ENCODE data around the gene LPIN1.
"Not testable (repeated sequence)": the region's sequence is repeated elsewhere in the genome, so short reads cannot be mapped to it uniquely, and the experiment has no call there.

LPIN1 gene

DNA sequence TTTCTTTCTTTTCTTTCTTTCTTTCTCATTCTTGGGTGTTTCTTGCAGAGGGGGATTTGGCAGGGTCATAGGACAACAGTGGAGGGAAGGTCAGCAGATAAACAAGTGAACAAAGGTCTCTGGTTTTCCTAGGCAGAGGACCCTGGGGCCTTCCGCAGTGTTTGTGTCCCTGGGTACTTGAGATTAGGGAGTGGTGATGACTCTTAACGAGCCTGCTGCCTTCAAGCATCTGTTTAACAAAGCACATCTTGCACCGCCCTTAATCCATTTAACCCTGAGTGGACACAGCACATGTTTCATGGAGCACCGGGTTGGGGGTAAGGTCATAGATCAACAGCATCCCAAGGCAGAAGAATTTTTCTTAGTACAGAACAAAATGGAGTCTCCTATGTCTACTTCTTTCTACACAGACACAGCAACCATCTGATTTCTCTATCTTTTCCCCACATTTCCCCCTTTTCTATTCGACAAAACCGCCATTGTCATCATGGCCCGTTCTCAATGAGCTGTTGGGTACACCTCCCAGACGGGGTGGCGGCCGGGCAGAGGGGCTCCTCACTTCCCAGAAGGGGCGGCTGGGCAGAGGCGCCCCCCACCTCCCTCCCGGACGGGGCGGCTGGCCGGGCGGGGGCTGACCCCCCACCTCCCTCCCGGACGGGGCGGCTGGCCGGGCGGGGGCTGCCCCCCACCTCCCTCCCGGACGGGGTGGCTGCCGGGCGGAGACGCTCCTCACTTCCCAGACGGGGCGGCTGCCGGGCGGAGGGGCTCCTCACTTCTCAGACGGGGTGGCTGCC, 12.9 kb downstream of the LPIN1 start:
- H3K27ac Mint-ChIP-seq: peak overlapping the region; percentile 51

DNA sequence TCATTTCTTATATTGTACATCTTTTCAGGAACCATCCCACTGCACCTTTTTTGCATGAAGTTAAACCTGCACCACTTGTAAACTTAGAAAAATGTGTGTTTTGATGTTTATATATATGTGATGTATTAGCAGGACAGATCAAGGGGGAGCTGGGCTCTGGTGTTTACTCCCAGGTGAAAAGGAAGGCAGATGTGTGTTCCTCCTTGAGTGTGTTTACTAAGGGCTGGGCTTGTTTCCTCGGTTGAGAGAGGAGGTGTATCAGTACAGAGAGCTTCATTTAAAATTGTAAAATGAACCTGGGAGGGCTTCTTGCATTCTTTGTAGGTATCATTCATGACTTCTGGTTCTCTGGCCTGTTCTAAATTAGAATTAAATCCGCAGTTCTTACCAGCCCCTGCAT, 14.8 kb downstream of the LPIN1 start:
- Mint-ChIP-seq H3K36me3 (peaks cover 11% of the 10 kb centered on the region), H3K4me1 (ENCODE audit: low read depth) (peaks cover 54% of the 10 kb centered on the region), H3K27ac (peak overlapping the region; percentile 81)

More for the DNA sequence above, 12.9 kb downstream of the LPIN1 start:
- not testable (repeated sequence) for H3K4me3 Mint-ChIP-seq; H3K36me3 Mint-ChIP-seq; H3K9me3 Mint-ChIP-seq (ENCODE audit: low read depth); H3K27me3 Mint-ChIP-seq
- H3K4me1 Mint-ChIP-seq (ENCODE audit: low read depth): peaks cover 68% of the 10 kb centered on the region

DNA sequence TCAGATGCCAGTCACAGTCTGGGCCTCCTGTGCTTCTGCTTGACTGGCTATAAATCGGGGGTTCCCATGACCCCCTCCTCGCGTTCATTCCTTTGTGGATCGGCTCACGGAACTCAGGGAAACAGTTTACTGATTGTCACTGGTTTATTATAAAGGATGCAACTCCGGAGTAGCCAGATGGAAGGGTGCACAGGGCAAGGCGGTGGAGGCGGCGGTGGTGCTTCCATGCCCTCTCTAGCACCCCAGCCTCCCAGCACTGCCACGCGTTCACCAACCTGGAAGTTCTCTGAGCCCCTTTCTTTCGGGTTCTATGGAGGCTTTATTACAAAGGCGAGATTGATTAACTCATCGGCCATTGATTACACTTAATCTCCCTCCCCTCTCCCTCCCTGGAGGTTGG, 15.6 kb downstream of the LPIN1 start:
- no peaks in the 10 kb centered on the region for H3K27me3 Mint-ChIP-seq
- peak overlapping the region; percentile 81 for H3K27ac Mint-ChIP-seq
- H3K4me1 Mint-ChIP-seq (ENCODE audit: low read depth): peaks cover 47% of the 10 kb centered on the region
- no peak overlapping the region for H3K4me3 Mint-ChIP-seq
- H3K9me3 Mint-ChIP-seq (ENCODE audit: low read depth): no peaks in the 10 kb centered on the region
- H3K36me3 Mint-ChIP-seq: peaks cover 14% of the 10 kb centered on the region

More for the DNA sequence above, 14.8 kb downstream of the LPIN1 start:
- no peaks in the 10 kb centered on the region for H3K9me3 Mint-ChIP-seq (ENCODE audit: low read depth)
- no peak overlapping the region for H3K4me3 Mint-ChIP-seq
- H3K27me3 Mint-ChIP-seq: no peaks in the 10 kb centered on the region

DNA sequence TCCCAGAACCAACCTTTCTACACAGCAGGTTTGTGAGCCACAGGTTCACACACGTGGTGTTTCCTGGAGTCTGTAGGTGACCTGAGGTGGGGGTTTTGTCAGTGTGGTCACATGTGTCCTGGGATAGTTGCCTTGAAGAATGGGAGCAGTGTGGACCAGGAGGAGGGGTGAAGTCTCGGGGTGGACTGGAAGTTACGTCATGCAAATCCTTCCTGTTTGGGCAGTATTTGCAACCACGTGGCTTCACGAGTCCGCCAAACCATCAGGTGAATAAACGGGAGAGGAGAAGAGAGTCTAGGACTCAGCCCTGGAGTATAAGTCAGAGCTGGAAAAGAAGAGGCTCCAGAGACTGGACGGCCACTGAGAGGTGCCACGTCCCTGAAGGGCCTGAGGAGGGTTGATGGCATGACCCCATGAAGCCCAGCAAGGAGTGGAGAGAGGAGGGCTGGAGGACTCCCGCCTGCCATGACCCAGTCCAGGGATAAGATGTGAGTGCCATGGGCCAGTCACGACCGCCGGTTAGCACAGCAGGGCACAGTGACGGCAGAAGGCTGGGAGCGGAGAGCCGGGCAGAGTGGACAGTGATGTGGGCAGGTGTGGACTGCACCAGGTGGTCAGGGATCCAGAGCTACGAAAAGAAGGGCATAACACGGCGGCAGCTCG, 16.5 kb downstream of the LPIN1 start:
- Mint-ChIP-seq H3K36me3 (peaks cover 20% of the 10 kb centered on the region), H3K4me3 (no peak overlapping the region), H3K9me3 (ENCODE audit: low read depth) (no peaks in the 10 kb centered on the region), H3K27ac (peak overlapping the region; percentile 35), H3K4me1 (ENCODE audit: low read depth) (peaks cover 41% of the 10 kb centered on the region), H3K27me3 (no peaks in the 10 kb centered on the region)

DNA sequence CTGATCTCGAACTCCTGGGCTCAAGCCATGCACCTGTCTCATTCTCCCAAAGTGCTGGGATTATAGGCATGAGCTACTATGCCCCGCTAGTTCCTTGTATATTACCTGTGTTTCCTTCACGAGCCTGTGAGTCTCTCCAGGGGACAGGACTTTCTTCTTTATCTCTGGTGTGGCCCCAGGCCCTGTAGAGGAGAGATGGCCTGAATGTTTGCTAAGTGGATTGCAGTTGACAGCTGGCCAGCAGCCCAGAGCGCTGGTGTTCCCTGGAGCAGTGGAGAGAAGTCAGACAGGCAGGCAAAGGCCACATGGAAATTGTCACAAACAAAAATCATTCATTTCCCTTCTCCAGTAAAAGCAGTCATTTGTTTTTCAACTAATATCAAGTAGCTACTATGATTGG, 17.9 kb downstream of the LPIN1 start:
- H3K9me3 Mint-ChIP-seq (ENCODE audit: low read depth): no peaks in the 10 kb centered on the region
- no peaks in the 10 kb centered on the region for H3K27me3 Mint-ChIP-seq
- peaks cover 27% of the 10 kb centered on the region for H3K4me1 Mint-ChIP-seq (ENCODE audit: low read depth)
- peaks cover 20% of the 10 kb centered on the region for H3K36me3 Mint-ChIP-seq
- peak overlapping the region; percentile 43 for H3K27ac Mint-ChIP-seq
- no peak overlapping the region for H3K4me3 Mint-ChIP-seq

DNA sequence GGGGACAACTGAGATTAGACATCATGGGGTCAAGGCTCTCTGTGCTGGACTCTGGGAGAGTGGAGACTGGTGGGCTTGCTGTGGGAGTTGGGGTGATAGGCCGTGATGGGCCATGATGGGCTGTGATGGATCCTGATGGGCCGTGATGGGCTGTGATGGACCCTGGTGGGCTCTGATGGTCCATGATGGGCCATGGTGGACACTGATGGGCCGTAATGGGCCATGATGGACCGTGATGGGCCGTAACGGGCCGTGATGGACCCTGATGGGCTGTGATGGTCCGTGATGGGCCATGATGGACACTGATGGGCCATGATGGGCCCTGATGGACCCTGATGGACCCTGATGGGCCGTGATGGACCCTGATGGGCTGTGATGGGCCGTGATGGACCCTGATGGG, 18.5 kb downstream of the LPIN1 start:
- H3K36me3 Mint-ChIP-seq: peaks cover 20% of the 10 kb centered on the region
- H3K27me3 Mint-ChIP-seq: no peaks in the 10 kb centered on the region

DNA sequence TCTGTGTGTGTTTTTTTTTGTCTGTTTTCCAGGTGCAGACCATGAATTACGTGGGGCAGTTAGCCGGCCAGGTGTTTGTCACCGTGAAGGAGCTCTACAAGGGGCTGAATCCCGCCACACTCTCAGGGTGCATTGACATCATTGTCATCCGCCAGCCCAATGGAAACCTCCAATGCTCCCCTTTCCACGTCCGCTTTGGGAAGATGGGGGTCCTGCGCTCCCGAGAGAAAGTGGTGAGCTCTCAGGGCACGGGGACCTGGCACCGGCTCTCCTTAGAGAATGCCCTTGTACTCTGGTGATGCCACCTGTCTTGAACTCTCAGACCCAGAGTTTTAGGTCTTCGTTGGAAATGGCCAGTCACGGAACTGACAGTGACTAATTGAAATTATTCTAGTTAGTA, 19.1 kb downstream of the LPIN1 start:
- no peaks in the 10 kb centered on the region for H3K9me3 Mint-ChIP-seq (ENCODE audit: low read depth)
- H3K27me3 Mint-ChIP-seq: no peaks in the 10 kb centered on the region
- H3K36me3 Mint-ChIP-seq: peaks cover 22% of the 10 kb centered on the region
- H3K4me1 Mint-ChIP-seq (ENCODE audit: low read depth): peaks cover 24% of the 10 kb centered on the region
- H3K4me3 Mint-ChIP-seq: no peak overlapping the region
- no peak overlapping the region for H3K27ac Mint-ChIP-seq

More for the DNA sequence above, 18.5 kb downstream of the LPIN1 start:
- Mint-ChIP-seq H3K27ac (peak overlapping the region; percentile 43), H3K4me3 (no peak overlapping the region), H3K4me1 (ENCODE audit: low read depth) (peaks cover 27% of the 10 kb centered on the region), H3K9me3 (ENCODE audit: low read depth) (no peaks in the 10 kb centered on the region)

DNA sequence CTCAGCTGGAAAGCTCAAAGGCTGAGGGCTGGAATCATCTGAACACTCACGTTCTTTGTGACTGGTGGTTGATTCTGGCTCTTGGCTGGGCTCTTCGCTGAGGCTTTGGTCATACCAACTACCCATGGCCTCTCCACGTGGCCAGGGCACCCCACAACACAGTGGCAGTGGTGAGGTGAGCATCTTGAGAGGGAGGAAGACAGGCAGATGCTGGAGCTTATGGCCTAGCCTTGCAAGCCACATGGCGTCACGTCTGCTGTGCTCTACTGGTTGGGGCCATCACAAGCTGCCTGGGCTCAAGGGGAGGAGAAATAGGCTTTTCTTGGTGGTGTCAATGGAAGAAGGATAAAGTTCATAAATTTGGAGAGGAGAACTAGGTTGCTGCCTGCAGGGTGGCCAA, 19.6 kb downstream of the LPIN1 start:
- Mint-ChIP-seq H3K36me3 (peaks cover 22% of the 10 kb centered on the region), H3K4me3 (no peak overlapping the region), H3K4me1 (ENCODE audit: low read depth) (peaks cover 19% of the 10 kb centered on the region), H3K27me3 (no peaks in the 10 kb centered on the region), H3K9me3 (ENCODE audit: low read depth) (no peaks in the 10 kb centered on the region), H3K27ac (peak overlapping the region; percentile 66)

DNA sequence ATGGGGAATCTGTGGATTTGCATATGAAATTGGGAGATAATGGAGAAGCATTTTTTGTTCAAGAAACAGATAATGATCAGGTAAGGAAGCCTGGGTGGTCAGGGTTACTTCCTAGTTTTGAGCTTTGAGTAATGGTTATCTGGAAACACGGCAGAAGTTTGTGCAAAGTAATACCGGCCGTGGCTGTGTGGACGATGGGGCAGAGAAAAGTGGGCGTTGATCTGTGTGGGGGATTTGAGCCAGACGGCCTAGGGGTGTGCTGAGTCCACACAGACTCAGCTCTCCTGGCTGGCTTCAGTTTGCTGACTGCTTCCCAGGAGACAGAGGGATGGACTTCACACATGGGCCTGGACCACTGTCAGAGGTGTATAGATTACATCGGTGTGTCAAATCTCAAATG, 21.3 kb downstream of the LPIN1 start:
- Mint-ChIP-seq H3K27me3 (no peaks in the 10 kb centered on the region), H3K4me3 (no peak overlapping the region), H3K36me3 (peaks cover 24% of the 10 kb centered on the region), H3K9me3 (ENCODE audit: low read depth) (no peaks in the 10 kb centered on the region), H3K4me1 (ENCODE audit: low read depth) (peaks cover 3% of the 10 kb centered on the region), H3K27ac (no peak overlapping the region)

DNA sequence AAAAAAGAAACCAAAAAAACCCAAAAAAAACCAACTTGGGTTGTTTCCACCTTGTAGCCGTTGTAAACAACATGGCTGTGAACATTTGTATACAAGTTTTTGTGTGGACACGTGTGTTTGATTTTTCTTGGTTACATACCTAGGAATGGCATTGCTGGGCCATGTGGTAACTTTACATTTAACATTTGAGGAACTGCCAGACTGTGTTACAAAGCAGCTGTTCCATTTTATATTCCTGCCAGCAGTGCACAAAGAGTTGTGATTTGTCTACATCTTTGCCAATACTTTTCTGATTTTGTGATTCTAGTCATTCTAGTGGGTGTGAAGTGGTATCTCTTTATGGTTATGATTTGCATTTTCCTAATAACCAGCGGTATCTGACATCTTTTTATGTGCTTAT, 22.5 kb downstream of the LPIN1 start:
- peaks cover 27% of the 10 kb centered on the region for H3K36me3 Mint-ChIP-seq
- H3K4me1 Mint-ChIP-seq (ENCODE audit: low read depth): peaks cover 8% of the 10 kb centered on the region
- H3K27ac Mint-ChIP-seq: no peak overlapping the region

DNA sequence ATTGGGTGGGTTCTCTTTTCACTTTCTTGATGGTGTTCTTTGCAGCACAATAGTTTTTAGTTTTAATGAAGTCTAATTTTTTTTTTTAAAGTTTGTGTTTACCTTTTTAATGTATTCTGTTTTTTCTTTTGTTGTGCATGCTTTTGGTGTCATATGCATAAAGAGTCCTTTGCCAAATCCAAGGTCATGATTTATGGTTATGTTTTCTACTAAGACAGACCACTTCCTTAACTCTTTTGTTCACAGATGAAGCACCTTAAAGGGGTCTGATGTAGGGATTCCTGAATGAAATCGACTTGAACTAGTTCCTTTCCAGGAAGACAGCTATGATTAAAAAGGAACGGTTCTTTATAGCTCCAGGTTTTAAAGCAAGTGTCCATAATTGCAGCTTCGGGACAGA, 23.1 kb downstream of the LPIN1 start:
- Mint-ChIP-seq H3K4me3 (no peak overlapping the region), H3K9me3 (ENCODE audit: low read depth) (no peaks in the 10 kb centered on the region), H3K27ac (peak overlapping the region; percentile 41), H3K36me3 (peaks cover 33% of the 10 kb centered on the region), H3K27me3 (no peaks in the 10 kb centered on the region), H3K4me1 (ENCODE audit: low read depth) (peaks cover 13% of the 10 kb centered on the region)

More for the DNA sequence above, 22.5 kb downstream of the LPIN1 start:
- no peaks in the 10 kb centered on the region for H3K9me3 Mint-ChIP-seq (ENCODE audit: low read depth)
- H3K4me3 Mint-ChIP-seq: no peak overlapping the region
- H3K27me3 Mint-ChIP-seq: no peaks in the 10 kb centered on the region

DNA sequence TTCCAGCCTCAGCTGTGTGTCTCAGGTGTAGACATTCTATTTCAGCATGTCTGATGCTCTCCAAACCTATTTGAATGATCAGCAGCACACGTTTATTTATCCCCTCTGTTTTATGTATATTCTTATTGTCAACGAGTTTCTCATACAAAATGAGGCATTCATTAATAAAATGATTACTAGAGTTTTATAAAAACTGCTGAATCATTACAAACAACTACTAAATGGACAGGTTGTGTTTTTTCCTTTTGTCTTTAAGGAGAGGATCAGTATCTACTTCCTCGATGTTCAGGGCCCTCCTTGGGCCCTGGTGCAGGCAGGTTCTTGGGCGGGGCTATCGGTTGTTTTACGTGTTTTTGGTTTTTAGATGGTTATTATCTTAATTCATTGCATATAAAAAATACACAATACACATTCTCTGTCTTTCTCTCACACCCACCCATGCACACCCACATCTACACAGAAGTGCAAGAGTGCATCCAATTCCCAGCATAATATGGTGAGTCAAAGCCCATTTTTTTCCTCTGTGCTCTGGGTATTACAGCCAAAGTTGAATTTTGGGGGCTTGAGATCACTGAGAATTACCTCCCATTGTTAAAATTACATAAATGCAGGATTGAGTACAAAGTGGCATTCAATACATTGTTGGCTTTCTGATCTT, 24.2 kb downstream of the LPIN1 start:
- Mint-ChIP-seq H3K36me3 (peaks cover 36% of the 10 kb centered on the region), H3K27me3 (no peaks in the 10 kb centered on the region), H3K9me3 (ENCODE audit: low read depth) (no peaks in the 10 kb centered on the region), H3K27ac (peak overlapping the region; percentile 36), H3K4me3 (no peak overlapping the region), H3K4me1 (ENCODE audit: low read depth) (peaks cover 23% of the 10 kb centered on the region)

DNA sequence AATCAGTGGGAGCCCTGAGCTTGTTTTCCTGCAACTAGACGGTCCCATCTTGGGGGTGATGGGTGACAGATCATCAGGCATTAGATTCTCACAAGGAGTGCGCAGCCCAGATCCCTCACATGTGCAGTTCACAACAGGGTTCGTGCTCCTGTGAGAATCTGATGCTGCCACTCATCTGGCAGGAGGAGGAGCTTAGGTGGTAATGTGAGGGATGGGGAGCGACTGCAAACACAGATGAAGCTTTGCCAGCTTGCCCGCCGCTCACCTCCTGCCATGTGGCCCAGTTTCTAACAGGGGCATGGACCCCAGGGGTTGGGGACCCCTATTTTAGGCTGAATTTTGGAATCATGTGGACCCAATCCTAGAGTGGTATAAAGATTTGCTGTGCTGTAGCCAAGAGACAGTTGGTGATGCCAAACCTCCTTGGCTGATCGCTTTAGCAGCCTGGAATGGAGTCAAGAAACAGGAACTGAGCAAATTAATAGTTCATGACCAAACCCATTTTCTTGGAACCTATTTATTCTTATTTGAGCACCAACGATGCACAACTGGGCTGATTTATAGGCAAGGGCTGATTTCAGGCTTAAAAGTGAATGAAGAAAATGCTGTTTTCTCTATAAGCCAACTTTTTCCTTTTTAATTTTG, 25.7 kb downstream of the LPIN1 start:
- peaks cover 28% of the 10 kb centered on the region for H3K4me1 Mint-ChIP-seq (ENCODE audit: low read depth)
- no peaks in the 10 kb centered on the region for H3K9me3 Mint-ChIP-seq (ENCODE audit: low read depth)
- peak overlapping the region; percentile 24 for H3K27ac Mint-ChIP-seq
- no peaks in the 10 kb centered on the region for H3K27me3 Mint-ChIP-seq
- peaks cover 31% of the 10 kb centered on the region for H3K36me3 Mint-ChIP-seq
- H3K4me3 Mint-ChIP-seq: no peak overlapping the region

DNA sequence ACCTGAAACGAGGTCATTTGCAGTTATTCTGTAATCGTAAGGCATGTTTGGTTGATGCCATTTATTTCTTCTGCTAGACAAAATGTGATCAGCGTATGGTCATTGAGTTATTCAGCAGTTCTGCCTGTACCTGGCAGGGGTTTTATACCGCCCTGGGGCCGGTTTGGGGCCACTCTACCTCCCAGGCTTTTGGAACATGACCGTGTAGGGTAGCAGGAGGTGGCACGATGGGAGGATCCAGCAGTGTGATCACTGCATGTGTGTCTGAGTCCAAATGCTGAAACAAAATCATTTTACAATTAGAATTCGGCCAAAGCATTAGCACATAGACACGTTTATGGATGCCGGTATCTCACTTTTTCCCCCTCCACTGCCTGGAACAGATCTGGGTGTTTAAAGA, 26.7 kb downstream of the LPIN1 start:
- Mint-ChIP-seq H3K4me1 (ENCODE audit: low read depth) (peaks cover 34% of the 10 kb centered on the region), H3K27ac (peak overlapping the region; percentile 90), H3K27me3 (no peaks in the 10 kb centered on the region), H3K36me3 (peaks cover 26% of the 10 kb centered on the region), H3K9me3 (ENCODE audit: low read depth) (no peaks in the 10 kb centered on the region), H3K4me3 (no peak overlapping the region)
